ENCODE measurements around the gene JUN. TPM values are rescaled to one million over a fixed set of nuclear protein-coding genes. Genes with fewer than 3 reads are reported as not detected.

JUN gene
- total RNA-seq, 1 donor from 2014 or later = 89.6 TPM

- no peak for TF ChIP-seq CTCF (conservative IDR thresholded peaks at IDR 0.05; ENCODE audit: low read depth, low read length)
- H3K4me3 ChIP-seq (ENCODE audit: low read depth, low read length) = no peak overlapping the region
- DNase-seq (ENCODE audit: low read depth) = no peak
Observed at GRCh38 chr1:58745117-58745516, 38.7 kb downstream of the JUN start.

- DNase-seq (ENCODE audit: low read depth) = no peak
- H3K4me3 ChIP-seq (ENCODE audit: low read depth, low read length) = no peak overlapping the region
- no peak for TF ChIP-seq CTCF (conservative IDR thresholded peaks at IDR 0.05; ENCODE audit: low read depth, low read length)
Observed at GRCh38 chr1:58741678-58742553, 41.9 kb downstream of the JUN start.

DNA sequence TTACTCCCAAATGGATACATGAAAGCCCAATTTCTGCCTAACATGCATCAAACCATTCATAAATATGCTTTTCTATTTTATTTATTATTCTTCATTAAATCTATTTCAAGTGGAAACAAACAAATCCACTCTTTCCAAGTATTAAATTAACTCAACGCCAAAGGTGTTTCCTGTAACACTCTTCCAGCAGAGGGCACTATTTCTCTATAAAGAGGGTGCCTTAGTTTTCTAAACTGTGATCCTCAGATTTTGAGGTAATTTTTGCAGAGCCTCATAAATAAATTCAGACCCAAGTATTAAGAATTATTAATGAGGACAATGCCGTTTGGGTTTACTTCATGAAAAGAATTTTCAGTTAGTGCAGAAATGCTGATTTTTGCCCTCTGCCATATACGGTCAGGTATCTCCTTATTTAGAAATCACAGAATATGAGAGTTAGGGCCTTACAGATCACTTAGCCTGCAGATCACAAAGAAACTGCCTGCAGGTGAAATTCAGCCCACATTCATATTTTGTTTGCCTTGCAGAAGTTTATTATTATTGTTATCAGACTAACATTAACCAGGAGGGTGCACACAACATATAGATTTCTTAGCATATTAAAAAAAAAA is 43.9 kb downstream of the JUN start:
- peak; percentile 80 for TF ChIP-seq CTCF (conservative IDR thresholded peaks at IDR 0.05; ENCODE audit: low read depth, low read length)
- no peak overlapping the region for H3K4me3 ChIP-seq (ENCODE audit: low read depth, low read length)
- no peak for DNase-seq (ENCODE audit: low read depth)

GRCh38 chr1:58738876-58739275 is 45.0 kb downstream of the JUN start:
- DNase-seq (ENCODE audit: low read depth) = no peak
- H3K4me3 ChIP-seq (ENCODE audit: low read depth, low read length) = no peak overlapping the region
- no peak for TF ChIP-seq CTCF (conservative IDR thresholded peaks at IDR 0.05; ENCODE audit: low read depth, low read length)

DNA sequence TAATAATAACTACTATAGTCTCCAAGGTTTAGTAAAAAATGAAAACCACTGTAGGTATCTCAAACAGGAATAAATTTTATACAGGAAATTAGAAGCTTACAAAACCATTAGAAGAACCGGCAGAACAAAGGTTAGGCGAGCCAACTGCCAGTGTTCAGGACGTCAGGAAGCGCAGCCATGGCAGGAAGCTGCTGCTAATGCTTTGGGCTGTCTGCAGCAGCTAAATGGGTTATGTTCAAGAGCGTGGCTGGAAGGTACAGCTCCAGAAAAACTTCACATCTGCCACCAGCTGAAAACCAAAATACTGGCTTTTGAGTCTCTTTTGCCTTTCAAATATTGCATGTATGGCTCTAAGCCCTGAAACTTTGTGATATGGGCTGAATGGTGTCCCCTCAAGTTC is 48.3 kb downstream of the JUN start:
- no peak for TF ChIP-seq CTCF (conservative IDR thresholded peaks at IDR 0.05; ENCODE audit: low read depth, low read length)
- no peak overlapping the region for H3K4me3 ChIP-seq (ENCODE audit: low read depth, low read length)
- DNase-seq (ENCODE audit: low read depth) = no peak

DNA sequence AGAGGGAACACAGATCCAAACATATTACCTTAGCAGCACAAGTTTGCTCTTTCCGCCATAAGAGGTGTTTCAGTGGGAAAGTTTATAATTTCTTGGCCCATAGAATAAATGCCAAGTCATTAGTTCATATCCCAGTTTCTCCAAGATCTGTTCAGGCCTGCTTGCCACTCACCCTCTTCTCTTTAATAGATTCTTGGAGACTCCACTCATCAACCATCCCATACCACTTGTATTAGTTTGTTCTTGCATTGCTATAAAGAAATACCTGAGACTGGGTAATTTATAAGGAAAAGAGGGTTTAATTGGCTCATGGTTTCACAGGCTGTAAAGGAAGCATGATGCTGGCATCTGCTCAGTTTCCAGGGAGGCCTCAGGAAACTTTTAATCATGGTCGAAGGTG is 49.2 kb downstream of the JUN start:
- no peak overlapping the region for H3K4me3 ChIP-seq (ENCODE audit: low read depth, low read length)
- TF ChIP-seq CTCF (conservative IDR thresholded peaks at IDR 0.05; ENCODE audit: low read depth, low read length) = no peak
- no peak for DNase-seq (ENCODE audit: low read depth)

Measured in epithelial cell of proximal tubule (primary cell).